ENCODE results near the gene BEST3.

DNA sequence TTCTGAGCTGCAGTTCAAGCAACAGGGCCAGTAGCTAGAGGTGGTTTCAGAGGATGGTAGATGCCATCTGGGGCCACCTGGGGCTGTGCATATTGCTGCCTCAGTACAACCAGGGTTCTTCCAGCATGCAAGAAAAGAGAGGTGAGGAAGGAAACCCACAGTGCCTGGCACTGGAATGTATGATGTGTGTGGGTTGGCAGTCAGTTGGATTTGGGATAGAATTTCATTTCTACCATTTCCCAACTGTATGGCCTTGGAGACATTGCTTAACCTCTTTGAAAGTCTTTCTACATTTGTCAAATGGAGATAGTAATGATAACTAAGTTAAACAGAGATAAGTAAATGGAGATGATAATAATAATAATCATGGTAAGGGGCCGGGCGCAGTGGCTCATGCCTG, 78.2 kb downstream of the BEST3 start:
- TF ChIP-seq, protein P1, sequence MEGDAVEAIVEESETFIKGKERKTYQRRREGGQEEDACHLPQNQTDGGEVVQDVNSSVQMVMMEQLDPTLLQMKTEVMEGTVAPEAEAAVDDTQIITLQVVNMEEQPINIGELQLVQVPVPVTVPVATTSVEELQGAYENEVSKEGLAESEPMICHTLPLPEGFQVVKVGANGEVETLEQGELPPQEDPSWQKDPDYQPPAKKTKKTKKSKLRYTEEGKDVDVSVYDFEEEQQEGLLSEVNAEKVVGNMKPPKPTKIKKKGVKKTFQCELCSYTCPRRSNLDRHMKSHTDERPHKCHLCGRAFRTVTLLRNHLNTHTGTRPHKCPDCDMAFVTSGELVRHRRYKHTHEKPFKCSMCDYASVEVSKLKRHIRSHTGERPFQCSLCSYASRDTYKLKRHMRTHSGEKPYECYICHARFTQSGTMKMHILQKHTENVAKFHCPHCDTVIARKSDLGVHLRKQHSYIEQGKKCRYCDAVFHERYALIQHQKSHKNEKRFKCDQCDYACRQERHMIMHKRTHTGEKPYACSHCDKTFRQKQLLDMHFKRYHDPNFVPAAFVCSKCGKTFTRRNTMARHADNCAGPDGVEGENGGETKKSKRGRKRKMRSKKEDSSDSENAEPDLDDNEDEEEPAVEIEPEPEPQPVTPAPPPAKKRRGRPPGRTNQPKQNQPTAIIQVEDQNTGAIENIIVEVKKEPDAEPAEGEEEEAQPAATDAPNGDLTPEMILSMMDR (IDR thresholded peaks at IDR 0.05; ENCODE audit: poor library complexity): no peak
- no peak for TF ChIP-seq EZH2 (IDR thresholded peaks at IDR 0.05; ENCODE audit: borderline replicate concordance)
- TF ChIP-seq EZH2phosphoT487 (IDR thresholded peaks at IDR 0.05; ENCODE audit: low read depth, severe bottlenecking, unreplicated experiment): no peak

Measured in hepatocyte (in vitro differentiated cells).